ENCODE data around the gene PFN1. TPM values are rescaled to one million over a fixed set of nuclear protein-coding genes. Genes with fewer than 3 reads are reported as not detected.
A peak's percentile ranks its signal among the peaks of the same experiment; 100 is the strongest.

Gene PFN1
- total RNA-seq, 1 donor from 2014 or later, result 404 TPM

DNA sequence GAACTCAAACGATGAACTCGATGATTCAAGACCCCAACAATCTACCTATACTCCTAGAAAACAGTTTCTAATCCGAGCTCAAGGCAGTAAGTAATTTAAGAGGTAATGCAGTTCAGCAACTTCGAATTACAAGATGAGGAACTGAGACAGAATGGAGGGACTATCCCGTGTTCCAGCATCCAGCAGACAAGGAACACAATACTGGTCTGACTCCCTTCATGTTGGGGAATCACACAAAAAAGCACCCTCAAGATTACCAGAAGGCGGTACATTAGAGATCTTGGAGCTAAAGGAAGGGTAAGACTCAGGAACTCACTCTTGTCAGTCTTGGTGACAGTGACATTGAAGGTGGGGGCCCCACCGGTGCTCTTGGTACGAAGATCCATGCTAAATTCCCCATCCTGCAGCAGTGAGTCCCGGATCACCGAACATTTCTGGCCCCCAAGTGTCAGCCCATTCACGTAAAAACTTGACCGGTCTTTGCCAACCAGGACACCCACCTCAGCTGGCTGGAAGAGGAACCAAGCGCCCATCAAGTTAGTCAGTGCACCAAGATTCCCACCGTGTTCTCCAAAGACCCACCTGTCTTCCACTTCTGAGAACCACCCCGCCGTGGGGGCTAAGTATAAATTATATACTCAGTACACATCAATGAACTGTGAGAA, 1.9 kb downstream of the PFN1 start:
- DNase-seq (ENCODE audit: extremely low spot score, unreplicated experiment), result no peak
- TF ChIP-seq, protein P1, sequence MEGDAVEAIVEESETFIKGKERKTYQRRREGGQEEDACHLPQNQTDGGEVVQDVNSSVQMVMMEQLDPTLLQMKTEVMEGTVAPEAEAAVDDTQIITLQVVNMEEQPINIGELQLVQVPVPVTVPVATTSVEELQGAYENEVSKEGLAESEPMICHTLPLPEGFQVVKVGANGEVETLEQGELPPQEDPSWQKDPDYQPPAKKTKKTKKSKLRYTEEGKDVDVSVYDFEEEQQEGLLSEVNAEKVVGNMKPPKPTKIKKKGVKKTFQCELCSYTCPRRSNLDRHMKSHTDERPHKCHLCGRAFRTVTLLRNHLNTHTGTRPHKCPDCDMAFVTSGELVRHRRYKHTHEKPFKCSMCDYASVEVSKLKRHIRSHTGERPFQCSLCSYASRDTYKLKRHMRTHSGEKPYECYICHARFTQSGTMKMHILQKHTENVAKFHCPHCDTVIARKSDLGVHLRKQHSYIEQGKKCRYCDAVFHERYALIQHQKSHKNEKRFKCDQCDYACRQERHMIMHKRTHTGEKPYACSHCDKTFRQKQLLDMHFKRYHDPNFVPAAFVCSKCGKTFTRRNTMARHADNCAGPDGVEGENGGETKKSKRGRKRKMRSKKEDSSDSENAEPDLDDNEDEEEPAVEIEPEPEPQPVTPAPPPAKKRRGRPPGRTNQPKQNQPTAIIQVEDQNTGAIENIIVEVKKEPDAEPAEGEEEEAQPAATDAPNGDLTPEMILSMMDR (conservative IDR thresholded peaks at IDR 0.05), result no peak
- Mint-ChIP-seq H3K4me3 (peak overlapping the region; percentile 96), H3K27me3 (no peaks in the 10 kb centered on the region), H3K36me3 (peaks cover 17% of the 10 kb centered on the region), H3K4me1 (ENCODE audit: unreplicated experiment) (peaks cover 44% of the 10 kb centered on the region), H3K27ac (peak overlapping the region; percentile 87), H3K9me3 (no peaks in the 10 kb centered on the region)

DNA sequence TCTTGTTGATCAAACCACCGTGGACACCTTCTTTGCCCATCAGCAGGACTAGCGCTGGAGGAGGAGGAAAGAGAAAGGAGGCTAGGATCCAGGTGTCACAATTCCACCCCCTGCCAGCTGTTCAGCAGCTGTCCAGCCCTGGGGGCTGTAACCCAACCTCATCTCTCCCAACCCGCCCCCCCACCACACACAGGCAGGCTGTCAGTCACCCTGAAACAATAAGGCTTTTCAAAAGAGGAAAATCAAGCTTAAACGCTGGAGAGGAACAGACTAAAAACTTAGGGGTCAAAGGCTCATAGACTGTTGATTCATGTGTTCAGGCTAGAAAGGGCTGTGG, 2.4 kb downstream of the PFN1 start:
- Mint-ChIP-seq H3K4me1 (ENCODE audit: unreplicated experiment) (peaks cover 44% of the 10 kb centered on the region), H3K27me3 (no peaks in the 10 kb centered on the region), H3K9me3 (no peaks in the 10 kb centered on the region), H3K36me3 (peaks cover 17% of the 10 kb centered on the region), H3K4me3 (peak overlapping the region; percentile 96), H3K27ac (peak overlapping the region; percentile 97)
- no peak for DNase-seq (ENCODE audit: extremely low spot score, unreplicated experiment)
- TF ChIP-seq, protein P1 (conservative IDR thresholded peaks at IDR 0.05), result no peak

DNA sequence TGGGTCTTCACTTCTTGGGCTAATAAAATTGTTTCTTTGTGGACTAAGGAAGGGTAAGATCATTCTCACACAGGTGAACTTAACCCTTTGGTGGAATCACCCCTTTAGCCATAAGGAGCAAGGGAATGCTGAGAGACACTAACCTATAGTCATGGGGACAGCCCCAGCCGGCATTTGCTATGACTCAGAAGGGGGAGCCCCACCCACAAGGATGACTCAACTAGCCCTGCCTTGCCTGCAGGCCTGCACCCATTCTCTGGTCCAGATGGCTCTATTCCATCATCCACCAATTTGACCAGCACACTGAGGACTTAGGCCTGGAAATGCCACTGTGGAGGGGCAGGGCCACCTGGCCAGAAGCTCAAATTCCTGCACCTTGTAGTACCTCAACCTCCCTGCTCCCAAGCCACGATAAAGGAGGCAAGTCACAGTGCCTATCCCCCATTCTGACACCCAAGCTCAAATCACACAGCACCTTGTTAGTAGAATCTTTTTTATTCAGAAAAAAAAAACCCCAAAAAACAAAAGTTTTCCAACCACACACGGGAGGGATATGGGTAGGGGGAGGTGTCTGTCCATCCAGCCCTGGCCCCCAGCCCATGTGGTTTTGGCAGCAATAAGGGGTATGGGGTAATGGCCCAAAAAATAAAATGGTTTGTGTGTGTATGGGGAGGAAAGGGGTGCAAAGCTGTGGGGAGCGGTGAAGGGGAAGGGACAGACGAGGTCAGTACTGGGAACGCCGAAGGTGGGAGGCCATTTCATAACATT, 3.0 kb downstream of the PFN1 start:
- TF ChIP-seq, protein P1 (conservative IDR thresholded peaks at IDR 0.05), result no peak
- DNase-seq (ENCODE audit: extremely low spot score, unreplicated experiment), result no peak
- peak overlapping the region; percentile 97 for H3K27ac Mint-ChIP-seq

DNA sequence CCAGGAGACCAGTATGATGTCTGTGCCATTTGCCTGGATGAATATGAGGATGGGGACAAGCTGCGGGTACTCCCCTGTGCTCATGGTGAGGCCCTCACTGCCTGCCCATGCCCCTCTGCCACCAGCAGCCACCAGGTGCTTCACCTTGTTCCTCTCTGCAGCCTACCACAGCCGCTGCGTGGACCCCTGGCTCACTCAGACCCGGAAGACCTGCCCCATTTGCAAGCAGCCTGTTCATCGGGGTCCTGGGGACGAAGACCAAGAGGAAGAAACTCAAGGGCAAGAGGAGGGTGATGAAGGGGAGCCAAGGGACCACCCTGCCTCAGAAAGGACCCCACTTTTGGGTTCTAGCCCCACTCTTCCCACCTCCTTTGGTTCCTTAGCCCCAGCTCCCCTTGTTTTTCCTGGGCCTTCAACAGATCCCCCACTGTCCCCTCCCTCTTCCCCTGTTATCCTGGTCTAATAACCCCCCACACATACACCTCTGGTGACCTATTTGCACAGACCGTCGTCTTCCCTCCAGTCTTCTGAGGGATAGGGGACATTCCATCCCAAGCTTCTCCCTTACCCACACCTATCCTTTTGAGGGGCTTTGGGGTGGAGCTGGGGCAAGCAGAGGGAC, 3.7 kb downstream of the PFN1 start:
- Mint-ChIP-seq H3K9me3 (no peaks in the 10 kb centered on the region), H3K27me3 (no peaks in the 10 kb centered on the region), H3K27ac (peak overlapping the region; percentile 97), H3K36me3 (peaks cover 17% of the 10 kb centered on the region), H3K4me1 (ENCODE audit: unreplicated experiment) (peaks cover 43% of the 10 kb centered on the region), H3K4me3 (peak overlapping the region; percentile 85)
- TF ChIP-seq, protein P1 (conservative IDR thresholded peaks at IDR 0.05), result no peak
- no peak for DNase-seq (ENCODE audit: extremely low spot score, unreplicated experiment)

More for the DNA sequence above, 3.0 kb downstream of the PFN1 start:
- Mint-ChIP-seq H3K4me3 (peak overlapping the region; percentile 85), H3K9me3 (no peaks in the 10 kb centered on the region), H3K27me3 (no peaks in the 10 kb centered on the region), H3K4me1 (ENCODE audit: unreplicated experiment) (peaks cover 39% of the 10 kb centered on the region), H3K36me3 (peaks cover 17% of the 10 kb centered on the region)

DNA sequence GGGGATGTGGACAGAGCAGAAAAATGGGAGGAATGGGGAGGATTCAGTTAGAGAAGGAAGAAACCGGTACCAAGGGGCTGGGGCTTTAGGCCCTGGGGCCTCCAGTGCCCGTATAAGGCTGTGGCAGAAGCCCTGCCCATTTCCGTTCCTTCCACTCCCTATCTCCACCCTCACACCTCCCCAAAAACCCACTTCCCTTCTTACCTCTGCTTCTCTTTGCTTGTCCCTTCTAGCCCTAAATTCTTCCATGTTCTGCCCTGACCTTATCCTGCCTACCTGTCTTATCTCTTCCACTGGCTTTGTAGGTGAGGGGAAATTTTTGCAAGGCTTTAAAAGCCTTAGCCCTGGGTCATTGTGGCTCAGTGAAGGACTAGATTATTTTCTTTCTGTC, 4.2 kb downstream of the PFN1 start:
- Mint-ChIP-seq H3K27ac (peak overlapping the region; percentile 97), H3K4me3 (peak overlapping the region; percentile 71), H3K27me3 (no peaks in the 10 kb centered on the region)

More for the DNA sequence above, 4.2 kb downstream of the PFN1 start:
- no peaks in the 10 kb centered on the region for H3K9me3 Mint-ChIP-seq
- TF ChIP-seq, protein P1 (conservative IDR thresholded peaks at IDR 0.05), result no peak
- H3K4me1 Mint-ChIP-seq (ENCODE audit: unreplicated experiment), result peaks cover 44% of the 10 kb centered on the region
- peaks cover 17% of the 10 kb centered on the region for H3K36me3 Mint-ChIP-seq
- DNase-seq (ENCODE audit: extremely low spot score, unreplicated experiment), result no peak
